IPS-15b (cell line): Measurements from ENCODE around the gene CDH15.
"Not testable (repeated sequence)": the region's sequence is repeated elsewhere in the genome, so short reads cannot be mapped to it uniquely, and the experiment has no call there.

Experiments
- H3K27me3 ChIP-seq: one replicate; pipeline ENCODE4 v1.6.1; 2013; ENCODE audit warnings: low read length; ENCODE audit not compliant: control insufficient read depth, insufficient read depth
- H3K36me3 ChIP-seq: one replicate; pipeline ENCODE4 v1.6.1; 2013; ENCODE audit warnings: low read length; ENCODE audit not compliant: control insufficient read depth, insufficient read depth
- H3K4me1 ChIP-seq: one replicate; pipeline ENCODE4 v1.6.1; 2013; ENCODE audit warnings: mild to moderate bottlenecking, low read length; ENCODE audit not compliant: control insufficient read depth, insufficient read depth
- H3K4me3 ChIP-seq: one replicate; pipeline ENCODE4 v1.5.1; 2013; ENCODE audit warnings: low read depth, low read length
- H3K9ac ChIP-seq: one replicate; pipeline ENCODE4 v1.6.1; 2013; ENCODE audit warnings: low read depth, mild to moderate bottlenecking, low read length
- H3K9me3 ChIP-seq: one replicate; pipeline ENCODE4 v1.6.1; 2013; ENCODE audit warnings: mild to moderate bottlenecking, low read length; ENCODE audit not compliant: control insufficient read depth, insufficient read depth

CDH15 gene

DNA sequence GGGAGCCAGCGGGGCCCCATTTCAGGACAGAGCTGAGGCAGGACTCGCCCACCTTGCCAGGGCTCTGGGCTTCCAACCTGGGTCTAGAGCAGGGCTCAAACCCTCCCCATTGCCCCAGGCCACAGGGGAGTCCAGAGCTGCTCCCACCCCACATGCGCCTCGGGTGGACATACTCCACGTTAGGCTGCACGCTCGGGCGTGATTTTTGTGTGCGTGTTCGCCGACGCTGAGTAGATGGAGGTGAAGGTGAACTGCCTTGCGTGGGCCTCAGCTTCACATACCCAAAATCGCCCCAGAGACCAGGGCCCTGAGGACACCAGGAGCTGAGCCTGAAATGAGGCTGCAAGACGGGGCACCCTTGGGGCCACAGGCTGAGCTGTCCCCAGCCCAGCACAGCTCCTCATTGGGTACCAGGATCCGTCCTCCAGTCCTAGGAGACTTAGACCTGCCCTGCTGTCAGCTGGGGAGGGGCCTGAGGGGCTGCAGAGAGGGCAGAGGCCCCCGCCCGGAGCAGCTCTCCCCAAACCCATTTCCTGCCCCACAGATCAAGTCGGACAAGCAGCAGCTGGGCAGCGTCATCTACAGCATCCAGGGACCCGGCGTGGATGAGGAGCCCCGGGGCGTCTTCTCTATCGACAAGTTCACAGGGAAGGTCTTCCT is 8.2 kb downstream of the CDH15 start:
- Histone ChIP-seq H3K4me1 (no peaks in the 10 kb centered on the region), H3K9ac (no peak overlapping the region), H3K4me3 (no peak overlapping the region), H3K36me3 (no peaks in the 10 kb centered on the region), H3K9me3 (no peaks in the 10 kb centered on the region), H3K27me3 (no peaks in the 10 kb centered on the region)

DNA sequence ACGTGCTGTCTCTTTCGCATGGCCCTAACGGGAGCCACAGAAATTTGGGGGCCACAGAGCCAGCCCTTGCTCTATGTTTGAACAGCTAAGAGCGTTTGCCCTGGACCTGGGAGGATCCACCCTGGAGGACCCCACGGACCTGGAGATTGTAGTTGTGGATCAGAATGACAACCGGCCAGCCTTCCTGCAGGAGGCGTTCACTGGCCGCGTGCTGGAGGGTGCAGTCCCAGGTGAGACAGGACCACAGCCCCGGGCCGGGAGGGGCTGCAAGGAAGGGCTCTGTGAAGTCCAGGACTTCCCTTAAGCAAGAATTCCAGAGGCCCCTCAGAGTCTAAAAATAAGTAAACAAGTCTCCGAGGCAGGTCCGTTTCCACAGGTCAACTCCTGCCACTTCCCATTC is 11.9 kb downstream of the CDH15 start:
- no peak overlapping the region for H3K9ac ChIP-seq
- H3K36me3 ChIP-seq, result no peaks in the 10 kb centered on the region
- no peaks in the 10 kb centered on the region for H3K9me3 ChIP-seq
- no peaks in the 10 kb centered on the region for H3K4me1 ChIP-seq
- no peak overlapping the region for H3K4me3 ChIP-seq
- H3K27me3 ChIP-seq, result no peaks in the 10 kb centered on the region

DNA sequence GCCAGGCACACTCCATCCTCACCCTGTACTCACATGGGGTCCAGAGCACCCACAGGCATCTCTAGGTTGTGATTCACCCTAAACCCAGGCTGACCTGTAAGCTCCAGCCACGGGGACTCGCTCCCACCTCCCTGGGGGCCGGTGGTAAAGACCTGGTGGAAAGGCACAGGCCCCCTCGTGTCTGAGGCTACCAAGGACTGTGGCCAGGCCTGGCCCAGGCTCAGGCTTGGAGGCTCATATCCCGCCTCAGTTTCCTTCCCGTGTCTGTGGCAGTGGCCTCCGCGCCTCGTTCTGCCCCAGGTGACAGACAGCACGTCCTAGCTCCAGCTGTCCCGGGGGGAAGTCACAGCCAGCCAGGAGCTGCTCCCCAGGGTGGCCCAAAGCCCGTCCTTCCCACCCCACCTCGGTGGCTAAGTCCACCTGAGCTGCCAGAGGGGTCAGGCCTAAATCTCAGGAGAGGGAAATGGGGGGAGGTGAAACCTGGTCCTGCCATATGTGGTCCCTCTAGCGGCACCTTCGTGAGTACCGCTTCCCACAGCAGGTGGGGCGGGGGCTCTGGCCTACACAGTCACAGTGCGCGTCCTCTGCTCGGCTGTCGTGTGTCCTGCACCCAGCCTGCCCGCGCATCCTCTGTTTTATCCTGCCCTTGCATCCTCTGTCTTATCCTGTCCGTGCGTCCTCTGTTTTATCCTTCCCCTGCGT is 12.6 kb downstream of the CDH15 start:
- Histone ChIP-seq H3K36me3 (no peaks in the 10 kb centered on the region), H3K9ac (no peak overlapping the region), H3K4me1 (no peaks in the 10 kb centered on the region), H3K4me3 (no peak overlapping the region), H3K9me3 (no peaks in the 10 kb centered on the region), H3K27me3 (no peaks in the 10 kb centered on the region)

DNA sequence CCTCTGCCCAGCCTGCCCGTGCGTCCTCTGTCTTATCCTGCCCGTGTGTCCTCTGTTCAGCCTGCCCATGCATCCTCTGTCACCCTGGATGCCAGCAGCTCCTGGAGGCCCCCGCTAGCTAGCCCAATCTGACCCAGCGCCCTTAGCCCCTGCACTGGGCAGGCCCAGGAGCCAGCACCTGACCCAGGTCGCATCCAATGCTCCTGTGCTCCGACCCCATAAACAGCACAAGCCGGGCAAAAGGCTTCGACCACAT is 13.1 kb downstream of the CDH15 start:
- H3K27me3 ChIP-seq, result no peaks in the 10 kb centered on the region
- no peak overlapping the region for H3K4me3 ChIP-seq
- no peaks in the 10 kb centered on the region for H3K36me3 ChIP-seq
- H3K4me1 ChIP-seq, result no peaks in the 10 kb centered on the region
- no peaks in the 10 kb centered on the region for H3K9me3 ChIP-seq
- no peak overlapping the region for H3K9ac ChIP-seq

DNA sequence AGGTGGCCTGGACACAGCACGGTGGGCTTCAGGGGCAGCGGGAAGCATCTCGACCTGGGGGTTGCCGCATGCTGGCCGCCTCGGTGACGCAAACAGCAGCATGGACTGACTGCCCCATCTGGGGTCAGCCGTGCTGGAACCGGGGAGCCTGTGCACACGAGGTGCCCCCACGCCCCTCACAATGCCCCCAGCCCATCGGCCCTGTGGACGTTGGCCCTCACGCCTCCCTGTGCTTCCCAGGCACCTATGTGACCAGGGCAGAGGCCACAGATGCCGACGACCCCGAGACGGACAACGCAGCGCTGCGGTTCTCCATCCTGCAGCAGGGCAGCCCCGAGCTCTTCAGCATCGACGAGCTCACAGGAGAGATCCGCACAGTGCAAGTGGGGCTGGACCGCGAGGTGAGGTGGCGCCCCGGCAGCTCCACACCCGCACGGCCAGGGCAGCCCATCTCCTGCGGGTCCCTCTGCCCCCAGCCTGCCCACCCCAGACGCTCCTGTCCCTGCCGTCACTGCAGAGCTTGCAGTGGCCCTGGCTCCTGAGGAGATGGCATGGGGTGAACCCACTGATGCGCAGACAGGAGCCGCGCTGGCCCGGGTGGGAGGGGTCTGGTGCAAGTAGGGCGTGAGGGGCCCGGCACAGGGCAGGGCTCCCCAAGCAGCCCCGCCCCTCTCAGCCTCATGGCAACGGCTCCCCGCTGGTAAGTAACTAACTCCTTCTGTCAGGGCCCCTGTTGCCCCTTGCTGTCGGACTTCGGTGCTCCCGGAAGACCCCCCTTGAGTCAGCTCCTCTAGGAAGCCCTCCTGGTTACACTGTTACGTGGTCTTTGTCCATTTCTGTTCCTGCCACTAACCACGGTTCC is 13.6 kb downstream of the CDH15 start:
- Histone ChIP-seq H3K4me1 (no peaks in the 10 kb centered on the region), H3K9me3 (no peaks in the 10 kb centered on the region), H3K27me3 (no peaks in the 10 kb centered on the region), H3K9ac (no peak overlapping the region), H3K4me3 (no peak overlapping the region), H3K36me3 (no peaks in the 10 kb centered on the region)

DNA sequence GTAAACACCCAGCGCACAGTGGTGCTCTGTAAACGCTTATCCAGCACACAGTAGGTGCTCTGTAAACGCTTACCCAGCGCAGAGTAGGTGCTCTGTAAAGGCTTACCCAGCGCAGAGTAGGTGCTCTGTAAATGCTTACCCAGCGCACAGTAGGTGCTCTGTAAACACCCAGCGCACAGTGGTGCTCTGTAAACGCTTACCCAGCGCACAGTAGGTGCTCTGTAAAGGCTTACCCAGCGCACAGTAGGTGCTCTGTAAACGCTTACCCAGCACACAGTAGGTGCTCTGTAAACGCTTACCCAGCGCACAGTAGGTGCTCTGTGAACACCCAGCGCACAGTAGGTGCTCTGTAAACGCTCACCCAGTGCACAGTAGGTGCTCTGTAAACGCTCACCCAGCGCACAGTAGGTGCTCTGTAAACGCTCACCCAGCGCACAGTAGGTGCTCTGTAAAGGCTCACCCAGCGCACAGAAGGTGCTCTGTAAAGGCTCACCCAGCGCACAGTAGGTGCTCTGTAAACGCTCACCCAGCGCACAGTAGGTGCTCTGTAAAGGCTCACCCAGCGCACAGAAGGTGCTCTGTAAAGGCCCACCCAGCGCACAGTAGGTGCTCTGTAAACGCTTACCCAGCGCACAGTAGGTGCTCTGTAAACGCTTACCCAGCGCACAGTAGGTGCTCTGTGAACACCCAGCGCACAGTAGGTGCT is 14.5 kb downstream of the CDH15 start:
- H3K4me1 ChIP-seq, H3K27me3 ChIP-seq, H3K4me3 ChIP-seq: not testable (repeated sequence)

DNA sequence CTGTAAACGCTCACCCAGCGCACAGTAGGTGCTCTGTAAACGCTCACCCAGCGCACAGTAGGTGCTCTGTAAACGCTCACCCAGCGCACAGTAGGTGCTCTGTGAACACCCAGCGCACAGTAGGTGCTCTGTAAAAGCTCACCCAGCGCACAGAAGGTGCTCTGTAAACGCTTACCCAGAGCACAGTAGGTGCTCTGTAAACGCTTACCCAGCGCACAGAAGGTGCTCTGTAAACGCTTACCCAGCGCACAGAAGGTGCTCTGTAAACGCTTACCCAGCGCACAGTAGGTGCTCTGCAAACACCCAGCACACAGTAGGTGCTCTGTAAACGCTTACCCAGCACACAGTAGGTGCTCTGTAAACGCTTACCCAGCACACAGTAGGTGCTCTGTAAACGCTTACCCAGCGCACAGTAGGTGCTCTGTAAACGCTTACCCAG is 15.1 kb downstream of the CDH15 start:
- H3K4me3 ChIP-seq, H3K36me3 ChIP-seq, H3K4me1 ChIP-seq, H3K27me3 ChIP-seq, H3K9me3 ChIP-seq, H3K9ac ChIP-seq: not testable (repeated sequence)

More for the DNA sequence above, 14.5 kb downstream of the CDH15 start:
- H3K9ac ChIP-seq, H3K36me3 ChIP-seq, H3K9me3 ChIP-seq: not testable (repeated sequence)

DNA sequence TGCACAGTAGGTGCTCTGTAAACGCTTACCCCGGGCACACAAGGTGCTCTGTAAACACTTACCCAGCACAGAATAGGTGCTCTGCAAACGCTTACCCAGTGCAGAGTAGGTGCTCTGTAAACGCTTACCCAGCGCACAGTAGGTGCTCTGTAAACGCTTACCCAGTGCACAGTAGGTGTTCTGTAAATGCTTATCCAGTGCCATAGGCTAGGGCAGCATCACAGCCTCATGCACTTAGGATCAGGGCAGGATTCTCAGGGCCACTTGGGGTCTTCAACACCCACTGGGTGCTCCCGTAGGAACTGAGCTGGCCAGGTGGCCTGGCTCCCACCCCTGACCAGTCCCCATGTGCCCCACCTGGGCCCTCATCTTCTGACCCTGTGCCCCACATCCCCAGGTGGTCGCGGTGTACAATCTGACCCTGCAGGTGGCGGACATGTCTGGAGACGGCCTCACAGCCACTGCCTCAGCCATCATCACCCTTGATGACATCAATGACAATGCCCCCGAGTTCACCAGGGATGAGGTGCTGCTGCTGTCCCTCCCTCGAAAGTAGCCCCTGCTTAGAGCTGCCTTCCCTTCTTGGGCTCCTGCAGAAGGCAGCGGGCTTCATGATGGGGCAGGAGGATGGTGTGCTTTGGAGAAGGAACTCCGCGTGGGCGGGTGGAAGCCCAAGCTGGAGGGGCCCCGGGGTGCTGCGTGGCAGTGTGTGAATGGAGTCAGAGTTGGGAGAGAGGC is 15.7 kb downstream of the CDH15 start:
- Histone ChIP-seq H3K36me3 (no peaks in the 10 kb centered on the region), H3K9ac (no peak overlapping the region), H3K4me3 (no peak overlapping the region), H3K9me3 (peaks cover 3% of the 10 kb centered on the region), H3K27me3 (peaks cover 5% of the 10 kb centered on the region), H3K4me1 (no peaks in the 10 kb centered on the region)

DNA sequence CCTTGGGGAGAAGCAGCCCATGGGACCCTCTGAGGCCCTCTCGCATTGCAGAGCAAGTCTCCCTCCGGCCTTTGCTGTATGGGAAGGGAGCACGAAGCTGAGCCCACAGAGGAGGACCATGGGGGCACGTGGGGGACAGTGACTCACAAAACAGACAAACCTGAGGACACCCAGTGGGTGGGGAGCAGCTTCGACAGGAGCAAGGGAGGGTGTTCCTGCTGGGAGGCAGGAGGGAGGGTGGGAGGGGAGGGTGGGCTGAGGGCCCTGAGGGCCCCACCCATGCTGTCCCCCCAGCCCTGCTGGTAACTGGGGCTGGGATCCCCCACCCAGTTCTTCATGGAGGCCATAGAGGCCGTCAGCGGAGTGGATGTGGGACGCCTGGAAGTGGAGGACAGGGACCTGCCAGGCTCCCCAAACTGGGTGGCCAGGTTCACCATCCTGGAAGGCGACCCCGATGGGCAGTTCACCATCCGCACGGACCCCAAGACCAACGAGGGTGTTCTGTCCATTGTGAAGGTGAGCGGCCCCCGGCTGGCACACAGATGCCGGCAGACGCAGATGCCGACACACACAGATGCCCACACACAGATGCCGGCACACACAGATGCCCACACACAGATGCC is 16.3 kb downstream of the CDH15 start:
- H3K4me3 ChIP-seq, result no peak overlapping the region
- H3K9ac ChIP-seq, result no peak overlapping the region
- no peaks in the 10 kb centered on the region for H3K36me3 ChIP-seq
- peaks cover 3% of the 10 kb centered on the region for H3K9me3 ChIP-seq
- H3K27me3 ChIP-seq, result peaks cover 5% of the 10 kb centered on the region
- no peaks in the 10 kb centered on the region for H3K4me1 ChIP-seq

DNA sequence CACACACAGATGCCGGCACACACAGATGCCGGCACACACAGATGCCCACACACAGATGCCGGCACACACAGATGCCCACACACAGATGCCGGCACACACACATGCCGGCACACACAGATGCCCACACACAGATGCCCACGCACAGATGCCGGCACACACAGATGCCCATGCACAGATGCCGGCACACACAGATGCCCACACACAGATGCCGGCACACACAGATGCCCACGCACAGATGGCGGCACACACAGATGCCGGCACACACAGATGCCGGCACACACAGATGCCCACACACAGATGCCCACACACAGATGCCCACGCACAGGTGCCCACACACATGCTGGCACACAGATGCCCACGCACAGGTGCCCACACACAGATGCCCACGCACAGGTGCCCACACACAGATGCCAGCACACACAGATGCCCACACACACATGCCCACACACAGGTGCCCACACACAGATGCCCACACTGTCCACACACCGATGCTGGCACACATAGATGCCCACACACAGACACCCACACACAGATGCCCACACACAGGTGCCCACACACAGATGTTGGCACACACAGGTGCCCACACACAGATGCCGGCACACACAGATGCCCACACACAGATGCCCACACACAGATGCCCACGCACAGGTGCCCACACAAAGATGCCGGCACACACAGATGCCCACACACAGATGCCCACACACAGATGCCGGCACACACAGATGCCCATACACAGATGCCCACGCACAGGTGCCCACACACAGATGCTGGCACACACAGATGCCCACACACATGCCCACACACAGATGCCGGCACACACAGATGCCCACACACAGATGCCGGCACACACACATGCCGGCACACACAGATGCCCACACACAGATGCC is 17.2 kb downstream of the CDH15 start:
- H3K27me3 ChIP-seq, H3K4me1 ChIP-seq, H3K9ac ChIP-seq, H3K4me3 ChIP-seq, H3K36me3 ChIP-seq, H3K9me3 ChIP-seq: not testable (repeated sequence)
